GM23248 (cell line): Measurements from ENCODE around the gene MMEL1. TPM values are rescaled to one million over a fixed set of nuclear protein-coding genes. Genes with fewer than 3 reads are reported as not detected.

ENCODE experiments used
- DNase-seq: peaks from one replicate; pipeline ENCODE4 v3.0.0-alpha.2; 2015
- H2AFZ ChIP-seq: fragments of 200-600 bp; sonication (generic); 2 replicates; pipeline ENCODE4 v1.6.1; 2016; ENCODE audit warnings: antibody characterized with exemption
- H3F3A ChIP-seq: fragments of 200-600 bp; sonication (generic); 2 replicates; pipeline ENCODE4 v1.6.1; 2016; ENCODE audit warnings: mild to moderate bottlenecking, antibody characterized with exemption, mixed run types; ENCODE audit not compliant: insufficient read depth
- H3K27ac ChIP-seq: fragments of 200-600 bp; sonication (generic); 2 replicates; pipeline ENCODE4 v1.5.1; 2016; ENCODE audit warnings: mild to moderate bottlenecking
- H3K27me3 ChIP-seq: fragments of 200-600 bp; sonication (generic); replicated peaks from 2 replicates; pipeline ENCODE4 v1.6.1; 2016; ENCODE audit warnings: mild to moderate bottlenecking; ENCODE audit not compliant: insufficient read depth
- H3K36me3 ChIP-seq: fragments of 200-600 bp; sonication (generic); 2 replicates; pipeline ENCODE4 v1.6.1; 2016; ENCODE audit warnings: low read depth, mild to moderate bottlenecking
- H3K4me1 ChIP-seq: fragments of 200-600 bp; sonication (generic); 2 replicates; pipeline ENCODE4 v1.6.1; 2016; ENCODE audit warnings: mild to moderate bottlenecking; ENCODE audit not compliant: insufficient read depth
- H3K4me2 ChIP-seq: fragments of 200-600 bp; sonication (generic); one replicate; pipeline ENCODE4 v1.6.1; 2016; ENCODE audit warnings: mild to moderate bottlenecking; ENCODE audit not compliant: unreplicated experiment
- H3K4me3 ChIP-seq: fragments of 200-600 bp; sonication (generic); 2 replicates; pipeline ENCODE4 v1.5.1; 2016; ENCODE audit warnings: mild to moderate bottlenecking
- H3K79me2 ChIP-seq: fragments of 200-600 bp; sonication (generic); 2 replicates; pipeline ENCODE4 v1.6.1; 2016; ENCODE audit warnings: mild to moderate bottlenecking; ENCODE audit not compliant: insufficient read depth
- H3K9ac ChIP-seq: fragments of 200-600 bp; sonication (generic); 2 replicates; pipeline ENCODE4 v1.6.1; 2016; ENCODE audit warnings: mild to moderate bottlenecking
- H3K9me2 ChIP-seq: fragments of 200-600 bp; sonication (generic); 2 replicates; pipeline ENCODE4 v1.6.1; 2016; ENCODE audit warnings: mixed run types, mild to moderate bottlenecking, moderate library complexity; ENCODE audit not compliant: insufficient read depth
- H3K9me3 ChIP-seq: fragments of 200-600 bp; sonication (generic); one replicate; pipeline ENCODE4 v1.6.1; 2017; ENCODE audit warnings: low read depth
- H4K20me1 ChIP-seq: fragments of 200-600 bp; sonication (generic); 2 replicates; pipeline ENCODE4 v1.6.0; 2016; ENCODE audit not compliant: insufficient read depth
- EZH2 ChIP-seq: fragments of 200-600 bp; sonication (generic); IDR thresholded peaks from 2 replicates; pipeline ENCODE4 v1.6.1; 2018; ENCODE audit warnings: antibody characterized with exemption, mild to moderate bottlenecking; ENCODE audit not compliant: insufficient read depth, poor library complexity, severe bottlenecking
- EZH2phosphoT487 ChIP-seq: fragments of 200-600 bp; sonication (generic); IDR thresholded peaks from 2 replicates; pipeline ENCODE4 v1.6.1; 2018; ENCODE audit warnings: antibody characterized with exemption, moderate library complexity, mild to moderate bottlenecking, low read depth; ENCODE audit not compliant: insufficient read depth
- WGBS, 2 experiments: methylation state at CpG; one replicate each; pipeline ENCODE4 v1.1.6; 2015 to 2017; ENCODE audit warnings: low lambda C conversion rate in 2 of 2, low coverage in 1 of 2; ENCODE audit errors: missing lambda C conversion rate in 2 of 2; 5-methylcytosine and 5-hydroxymethylcytosine counted together
- in situ Hi-C: fragments of 300-500 bp; cut with MboI; formaldehyde crosslinking; loops from 2 replicates; pipeline ENCODE4 v1.15.0; 2020
- polyA plus RNA-seq: library from polyadenylated mRNA; unstranded; fragments of >200 nt; fragmentation: Nextera tagmentation; extraction: Ambion mirVana; gene quantifications from 2 replicates; pipeline ENCODE4 v1.2.1, GENCODE V29; 2016
- total RNA-seq: library from RNA; depleted of rRNA; stranded (reverse); fragments of >200 nt; shearing (Covaris generic); gene quantifications from 2 replicates; pipeline ENCODE4 v1.2.3, GENCODE V29; 2014

MMEL1 gene
- total and polyA plus RNA-seq, 2 experiments from 2014 or later, result not detected

- in situ Hi-C loops, result no loop called here
Observed at GRCh38 chr1:2586154-2587070, 46.4 kb downstream of the MMEL1 start, which contains the start of gene PRXL2B. PRXL2B (plus strand) TSS chr1:2586777; CDS start chr1:2586886, 109 bp downstream.

DNA sequence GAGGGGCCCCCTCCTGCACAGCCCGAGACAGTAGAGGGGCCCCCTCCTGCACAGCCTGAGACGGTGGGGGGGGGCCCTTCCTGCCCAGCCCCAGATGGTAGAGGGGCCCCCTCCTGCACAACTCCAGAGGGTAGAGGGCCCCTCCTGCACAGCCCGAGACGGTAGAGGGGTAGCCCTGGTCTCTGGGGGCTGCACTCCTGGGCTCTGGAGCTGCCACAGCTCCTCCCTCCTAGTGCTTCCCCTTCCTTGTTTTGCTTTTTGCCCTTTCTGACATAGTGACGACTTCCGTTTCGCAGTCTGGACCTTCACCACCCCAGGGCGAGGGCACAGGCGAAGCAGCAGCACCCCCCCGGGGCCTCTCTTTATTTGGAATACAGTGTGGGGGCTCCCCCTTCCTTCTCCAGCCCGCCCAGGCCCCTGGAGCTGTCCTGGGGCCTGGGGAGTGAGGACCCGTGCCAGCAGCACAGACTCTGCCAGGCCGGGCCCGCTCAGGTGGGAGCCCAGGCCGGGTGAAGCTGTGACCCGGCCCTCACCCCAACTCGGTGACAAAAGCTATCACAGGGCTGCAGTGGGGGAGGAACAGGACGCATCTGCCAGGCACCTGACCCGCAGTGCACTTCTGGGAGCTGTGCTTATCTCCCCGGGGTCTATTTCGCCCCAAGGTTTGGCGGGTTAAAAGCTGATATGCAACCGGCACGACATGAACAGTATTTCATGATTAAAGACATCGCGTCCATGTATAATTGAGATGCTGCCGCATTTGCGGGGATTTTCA, 47.3 kb downstream of the MMEL1 start:
- Histone ChIP-seq H3K79me2 (no peaks in the 10 kb centered on the region), H2AFZ (peak overlapping the region; percentile 78), H3K9me3 (no peaks in the 10 kb centered on the region), H3K9me2 (no peaks in the 10 kb centered on the region), H3K4me1 (no peaks in the 10 kb centered on the region), H3K9ac (peak overlapping the region; percentile 75), H3K4me2 (peak overlapping the region; percentile 82), H3K27me3 (no peaks in the 10 kb centered on the region), H3K36me3 (no peaks in the 10 kb centered on the region), H4K20me1 (no peaks in the 10 kb centered on the region), H3K4me3 (peak overlapping the region; percentile 87), H3K27ac (peak overlapping the region; percentile 13; the same call in 1 of the 2 replicates), H3F3A (no peaks in the 10 kb centered on the region)
- in situ Hi-C loops, result no loop called here
- WGBS, 2 experiments, result 2 to 4% methylated on average over 27 to 28 of the region's 28 CpGs
- peak; percentile 61 for DNase-seq
- TF ChIP-seq EZH2phosphoT487 (no peak), EZH2 (no peak)

More at GRCh38 chr1:2586154-2587070, 46.4 kb downstream of the MMEL1 start, which contains the start of gene PRXL2B:
- peak; percentile 100 for DNase-seq
- Histone ChIP-seq H3K4me3 (peak within 1 kb of the TSS; percentile 87), H4K20me1 (no peaks in the 10 kb centered on the region), H3K27me3 (no peaks in the 10 kb centered on the region), H2AFZ (peak within 1 kb of the TSS; percentile 78), H3K4me1 (no peaks in the 10 kb centered on the region), H3K9ac (peak within 1 kb of the TSS; percentile 75), H3K36me3 (no peaks in the 10 kb centered on the region), H3K4me2 (peak within 1 kb of the TSS; percentile 82), H3K27ac (peak within 1 kb of the TSS; percentile 13; the same call in 1 of the 2 replicates), H3K9me2 (no peaks in the 10 kb centered on the region), H3K79me2 (no peaks in the 10 kb centered on the region), H3F3A (no peaks in the 10 kb centered on the region), H3K9me3 (no peaks in the 10 kb centered on the region)
- TF ChIP-seq EZH2phosphoT487 (no peak), EZH2 (no peak)
- 1 to 3% methylated on average over 59 to 96 of the region's 107 CpGs for WGBS, 2 experiments

- no peaks in the 10 kb centered on the region for H3K79me2 ChIP-seq
- no peaks in the 10 kb centered on the region for H3F3A ChIP-seq
- in situ Hi-C loops, result no loop called here
- TF ChIP-seq EZH2phosphoT487 (no peak), EZH2 (no peak)
- no peaks in the 10 kb centered on the region for H3K36me3 ChIP-seq
- WGBS, 2 experiments, result 35 to 40% methylated on average over 12 of the region's 12 CpGs
- no peaks in the 10 kb centered on the region for H3K9me3 ChIP-seq
- H3K9me2 ChIP-seq, result no peaks in the 10 kb centered on the region
- H3K9ac ChIP-seq, result peak overlapping the region; percentile 75
- DNase-seq, result no peak
- no peaks in the 10 kb centered on the region for H3K4me1 ChIP-seq
- H2AFZ ChIP-seq, result peak overlapping the region; percentile 78; the same call in 1 of the 2 replicates
- peak overlapping the region; percentile 87 for H3K4me3 ChIP-seq
- H4K20me1 ChIP-seq, result no peaks in the 10 kb centered on the region
- no peak overlapping the region for H3K27ac ChIP-seq
- H3K4me2 ChIP-seq, result peak overlapping the region; percentile 82
- H3K27me3 ChIP-seq, result no peaks in the 10 kb centered on the region
Observed at GRCh38 chr1:2584686-2585317, 48.0 kb downstream of the MMEL1 start.

- no peaks in the 10 kb centered on the region for H3F3A ChIP-seq
- H3K9me3 ChIP-seq, result no peaks in the 10 kb centered on the region
- H3K27ac ChIP-seq, result no peak overlapping the region
- WGBS, 2 experiments, result 89% methylated on average over 14 of the region's 14 CpGs
- no peak overlapping the region for H3K4me2 ChIP-seq
- TF ChIP-seq EZH2phosphoT487 (no peak), EZH2 (no peak)
- DNase-seq, result no peak
- no peak overlapping the region for H3K9ac ChIP-seq
- H3K36me3 ChIP-seq, result no peaks in the 10 kb centered on the region
- no peak overlapping the region for H2AFZ ChIP-seq
- no peaks in the 10 kb centered on the region for H3K27me3 ChIP-seq
- H4K20me1 ChIP-seq, result no peaks in the 10 kb centered on the region
- H3K4me3 ChIP-seq, result no peak overlapping the region
- H3K9me2 ChIP-seq, result no peaks in the 10 kb centered on the region
- no peaks in the 10 kb centered on the region for H3K79me2 ChIP-seq
- in situ Hi-C loops, result no loop called here
- H3K4me1 ChIP-seq, result no peaks in the 10 kb centered on the region
Observed at GRCh38 chr1:2583871-2584351, 48.9 kb downstream of the MMEL1 start.
